ENCODE measurements around the gene PRAMEF12. TPM values are rescaled to one million over a fixed set of nuclear protein-coding genes. Genes with fewer than 3 reads are reported as not detected.
"Not testable (repeated sequence)": the region's sequence is repeated elsewhere in the genome, so short reads cannot be mapped to it uniquely, and the experiment has no call there.

PRAMEF12 gene
- total and polyA plus RNA-seq, 3 donors from 2014 or later: 0.24 to 0.25 TPM; not detected in 1

GRCh38 chr1:12783783-12784182 is 10.2 kb downstream of the PRAMEF12 start:
- H3K27ac ChIP-seq; DNase-seq; H3K9me3 ChIP-seq; H3K27me3 ChIP-seq; intact Hi-C loops (cut with DNase I; ENCODE audit: low total_unique reads); H3K36me3 ChIP-seq (ENCODE audit: low read depth, missing control alignments); H3K4me1 ChIP-seq; H3K4me3 ChIP-seq: not testable (repeated sequence)
- WGBS, 2 donors: 46 to 79% methylated on average over 2 to 6 of the region's 7 CpGs
- peak in 1 of 3 experiments; percentile 33 for TF ChIP-seq CTCF (IDR thresholded peaks at IDR 0.05)

GRCh38 chr1:12784729-12785128 is 11.2 kb downstream of the PRAMEF12 start:
- H3K27ac ChIP-seq; H3K9me3 ChIP-seq; intact Hi-C loops (cut with DNase I; ENCODE audit: low total_unique reads); H3K27me3 ChIP-seq; H3K4me3 ChIP-seq; DNase-seq; H3K4me1 ChIP-seq; H3K36me3 ChIP-seq (ENCODE audit: low read depth, missing control alignments): not testable (repeated sequence)
- 77 to 91% methylated on average over 7 to 8 of the region's 8 CpGs for WGBS, 2 donors

GRCh38 chr1:12791097-12791496 is 17.6 kb downstream of the PRAMEF12 start, which contains the start of gene PRAMEF1:
Gene PRAMEF1, plus strand, starts transcription at chr1:12791397. Its CDS starts 1,831 bp downstream, at chr1:12793228.
- 71 to 94% methylated on average over 3 of the region's 5 CpGs for whole genome bisulfite sequencing, 2 donors
- H3K4me1 ChIP-seq; H3K27ac ChIP-seq; H3K27me3 ChIP-seq; H3K36me3 ChIP-seq (ENCODE audit: low read depth, missing control alignments); H3K4me3 ChIP-seq; intact Hi-C loops (cut with DNase I; ENCODE audit: low total_unique reads); DNase-seq; H3K9me3 ChIP-seq: not testable (repeated sequence)

- intact Hi-C loops (cut with DNase I; ENCODE audit: low total_unique reads): no loop called here
- H3K27me3 ChIP-seq: no peaks in the 10 kb centered on the region
- no peak overlapping the region for H3K27ac ChIP-seq
- no peak for DNase-seq
- H3K9me3 ChIP-seq: no peaks in the 10 kb centered on the region
- H3K4me3 ChIP-seq: no peak overlapping the region
- H3K36me3 ChIP-seq (ENCODE audit: low read depth, missing control alignments): no peaks in the 10 kb centered on the region
- WGBS, 2 donors: 58 to 70% methylated on average over 4 of the region's 4 CpGs
- TF ChIP-seq POLR2A (IDR thresholded peaks at IDR 0.05) (no peak), CTCF (IDR thresholded peaks at IDR 0.05) (no peak)
- H3K4me1 ChIP-seq: no peaks in the 10 kb centered on the region
Measured at GRCh38 chr1:12798911-12799310, 25.4 kb downstream of the PRAMEF12 start.

- WGBS, 2 donors: 71 to 82% methylated on average over 2 of the region's 2 CpGs
Measured at GRCh38 chr1:12799730-12800129, 26.2 kb downstream of the PRAMEF12 start.

More at GRCh38 chr1:12799730-12800129, 26.2 kb downstream of the PRAMEF12 start:
- Histone ChIP-seq H3K9me3 (no peaks in the 10 kb centered on the region), H3K36me3 (ENCODE audit: low read depth, missing control alignments) (no peaks in the 10 kb centered on the region), H3K4me1 (no peaks in the 10 kb centered on the region), H3K27me3 (no peaks in the 10 kb centered on the region), H3K27ac (no peak overlapping the region), H3K4me3 (no peak overlapping the region)
- intact Hi-C loops (cut with DNase I; ENCODE audit: low total_unique reads): no loop called here
- no peak for DNase-seq
- TF ChIP-seq CTCF (IDR thresholded peaks at IDR 0.05): no peak
- TF ChIP-seq POLR2A (IDR thresholded peaks at IDR 0.05): no peak
